Adrenal gland (tissue), 5 donors: Measurements from ENCODE around the gene RERG.

ENCODE experiments used
- CTCF ChIP-seq, 6 experiments: fragments of 450-650 bp in 4 of 6; fragments of 200-600 bp in 2 of 6; sonication (generic) in 1 of 6; IDR thresholded peaks; 1 replicate in 5 of 6; 2 replicates in 1 of 6; pipeline versions ENCODE4 v1.5.1 to v1.8.0; 2016 to 2021; ENCODE audit warnings: antibody characterized with exemption in 6 of 6, mild to moderate bottlenecking in 2 of 6, moderate library complexity in 1 of 6
- POLR2A ChIP-seq, 2 donors: fragments of 450-650 bp; IDR thresholded peaks; one replicate each; pipeline ENCODE4 v1.6.1; 2017; ENCODE audit warnings: antibody characterized with exemption in 2 of 2, mild to moderate bottlenecking in 2 of 2, moderate library complexity in 1 of 2
- donor health status: DM: no; HTN: no; CAD: no.

GRCh38 chr12:15231493-15231892 is 10.3 kb upstream of the RERG start:
- TF ChIP-seq CTCF (IDR thresholded peaks at IDR 0.05) (no peak), POLR2A (IDR thresholded peaks at IDR 0.05) (no peak)
